NK-92 (cell line): ENCODE measurements around the gene DNALI1.
"Not testable (repeated sequence)": the region's sequence is repeated elsewhere in the genome, so short reads cannot be mapped to it uniquely, and the experiment has no call there.

Experiments used
- DNase-seq: peaks from one replicate; lab custom pipeline; 2025; ENCODE audit not compliant: unreplicated experiment; lab: John Stamatoyannopoulos, UW

The DNALI1 gene

GRCh38 chr1:37556712-37557196, at the start of gene DNALI1:
Gene DNALI1, plus strand, starts transcription at chr1:37556940. Its CDS starts 55 bp downstream, at chr1:37556995.
- no peak for DNase-seq

DNA sequence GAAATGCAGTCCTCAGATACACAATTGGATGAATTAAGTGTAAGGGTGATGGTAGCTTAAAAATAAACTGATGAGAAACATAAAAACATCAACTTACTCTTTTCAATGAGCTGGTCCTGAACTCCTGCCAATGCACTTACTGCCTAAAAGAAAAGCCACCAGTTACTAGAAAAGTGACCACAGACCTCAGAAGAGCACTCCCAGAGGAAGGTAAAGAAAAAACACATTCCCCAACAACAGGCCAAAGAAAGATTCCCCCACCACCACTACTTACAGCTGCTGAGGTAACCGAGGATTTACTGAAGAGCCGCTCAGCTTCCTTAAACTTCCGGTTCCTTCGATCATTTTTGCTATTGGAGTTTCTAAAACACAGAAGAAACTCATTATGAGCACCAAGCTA, 47.6 kb upstream of the DNALI1 start:
- DNase-seq: no peak

DNA sequence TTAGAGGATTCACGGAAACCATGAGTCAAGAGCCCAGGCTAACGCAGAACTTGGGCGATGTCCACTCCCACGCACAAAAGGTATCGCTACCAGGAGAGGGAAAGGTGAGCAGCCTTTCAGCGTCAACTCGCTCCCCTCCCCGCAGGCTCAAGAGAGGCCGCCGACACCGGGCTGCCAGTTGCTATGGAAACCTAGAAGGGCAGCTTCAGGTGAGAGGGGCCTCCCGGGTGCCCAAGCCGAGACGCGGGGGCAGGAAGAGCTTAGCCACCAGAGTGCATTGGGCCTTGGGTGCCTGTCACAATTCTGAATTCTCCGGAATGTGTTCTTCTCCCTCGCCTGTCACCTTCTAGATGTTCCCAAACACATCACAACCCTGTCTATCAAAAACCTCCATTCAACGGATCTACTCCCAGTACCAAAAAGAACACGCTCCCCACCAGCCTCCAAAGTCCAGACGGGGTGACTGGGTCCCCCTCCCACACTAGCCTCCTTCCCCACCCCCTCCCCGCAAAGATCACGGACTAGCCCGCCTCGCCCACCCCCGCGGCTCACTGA, 42.9 kb upstream of the DNALI1 start:
- no peak for DNase-seq

DNA sequence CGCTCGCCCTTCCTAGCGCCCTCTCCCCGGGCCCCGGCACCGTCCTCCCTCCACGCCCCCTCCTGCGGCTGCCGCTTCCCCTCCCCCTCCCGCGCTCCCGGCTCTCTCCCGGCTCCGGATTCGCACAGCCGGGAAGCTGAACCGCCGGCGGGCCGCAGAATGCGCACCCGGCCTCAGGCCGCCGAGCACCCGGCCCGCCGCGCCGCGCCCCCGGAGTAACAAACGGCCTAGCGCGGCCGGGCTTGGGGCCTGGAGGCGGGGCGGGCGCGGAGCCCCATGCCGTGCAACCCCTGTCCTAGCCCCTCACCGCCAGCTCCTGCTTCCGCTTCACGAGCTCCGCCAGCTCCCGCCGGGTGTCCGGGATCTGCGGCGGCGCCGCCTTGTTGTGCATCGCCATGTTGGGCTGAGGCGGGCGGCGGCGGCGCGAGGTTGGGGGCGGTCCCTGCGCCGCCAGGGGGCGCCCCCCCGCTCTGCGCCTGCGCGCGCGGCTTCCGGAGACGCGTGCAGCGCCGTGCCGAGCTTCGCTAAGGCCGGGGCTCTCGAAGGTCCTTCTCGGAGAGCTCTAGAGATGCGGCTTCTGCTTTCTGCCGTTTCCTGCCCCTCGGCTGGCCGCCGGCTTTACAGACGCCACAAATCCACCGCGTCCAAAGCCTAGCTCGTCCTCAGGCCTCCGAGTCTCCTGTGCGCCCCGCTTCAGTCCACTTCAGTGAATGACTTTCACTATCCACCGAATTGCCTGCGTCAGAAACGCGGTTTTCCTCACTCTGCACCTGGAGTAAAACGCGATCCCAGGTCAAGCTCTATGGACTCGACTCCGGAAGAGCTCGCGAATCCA, 42.2 kb upstream of the DNALI1 start, which contains the start of gene MEAF6:
MEAF6 (minus strand) TSS at position 417 of the 835 bp plus-strand sequence; CDS start at position 397, 20 bp downstream.
- no peak for DNase-seq

GRCh38 chr1:37515185-37516034, 41.3 kb upstream of the DNALI1 start:
- no peak for DNase-seq

- no peak for DNase-seq
These were observed 39.2 kb upstream of the DNALI1 start for GRCh38 chr1:37517569-37517968.

GRCh38 chr1:37518241-37518640, 38.5 kb upstream of the DNALI1 start:
- DNase-seq: not testable (repeated sequence)

GRCh38 chr1:37518929-37519328, 37.8 kb upstream of the DNALI1 start:
- not testable (repeated sequence) for DNase-seq

- no peak for DNase-seq
These were observed 37.1 kb upstream of the DNALI1 start for GRCh38 chr1:37519613-37520012.

DNA sequence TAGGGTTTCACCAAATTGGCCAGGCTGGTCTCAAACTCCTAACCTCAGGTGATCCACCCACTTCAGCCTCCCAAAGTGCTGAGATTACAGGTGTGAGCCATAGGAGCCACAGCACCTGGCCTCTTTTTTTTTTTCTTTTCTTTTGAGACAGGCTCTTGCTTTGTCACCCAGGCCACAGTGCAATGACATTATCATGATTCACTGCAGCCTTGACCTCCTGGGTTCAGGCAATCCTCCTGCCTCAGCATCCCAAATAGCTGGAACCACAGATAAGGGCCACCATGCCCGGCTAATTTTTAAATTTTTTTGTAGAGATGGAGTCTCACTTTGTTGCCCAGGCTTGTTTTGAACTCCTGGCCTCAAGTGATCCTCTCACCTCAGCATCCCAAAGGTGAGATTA, 26.9 kb upstream of the DNALI1 start:
- not testable (repeated sequence) for DNase-seq

- not testable (repeated sequence) for DNase-seq
These were observed 24.2 kb upstream of the DNALI1 start for GRCh38 chr1:37532418-37533156.

GRCh38 chr1:37533317-37534093, 23.2 kb upstream of the DNALI1 start:
- no peak for DNase-seq

DNA sequence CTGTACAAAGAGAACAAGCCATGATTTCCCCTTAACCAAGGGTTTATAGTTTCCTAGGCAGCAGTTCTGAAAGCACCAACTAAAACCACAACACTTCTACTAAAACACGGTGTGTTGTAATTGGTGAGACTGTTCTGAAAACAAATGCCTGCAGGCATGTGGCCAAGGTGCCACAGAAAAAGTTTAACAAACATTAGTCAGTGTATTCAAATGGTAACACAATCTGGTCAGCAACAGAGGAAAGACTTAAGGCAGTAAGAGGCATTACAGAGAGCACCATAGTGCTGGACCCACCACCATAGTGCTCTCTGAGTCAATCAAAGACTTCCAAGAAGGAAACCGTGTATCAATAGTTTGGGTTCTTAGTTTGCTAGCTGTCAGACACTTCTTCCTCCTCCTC, 19.4 kb upstream of the DNALI1 start:
- no peak for DNase-seq

- not testable (repeated sequence) for DNase-seq
These were observed 17.6 kb upstream of the DNALI1 start for GRCh38 chr1:37539154-37539553.

DNA sequence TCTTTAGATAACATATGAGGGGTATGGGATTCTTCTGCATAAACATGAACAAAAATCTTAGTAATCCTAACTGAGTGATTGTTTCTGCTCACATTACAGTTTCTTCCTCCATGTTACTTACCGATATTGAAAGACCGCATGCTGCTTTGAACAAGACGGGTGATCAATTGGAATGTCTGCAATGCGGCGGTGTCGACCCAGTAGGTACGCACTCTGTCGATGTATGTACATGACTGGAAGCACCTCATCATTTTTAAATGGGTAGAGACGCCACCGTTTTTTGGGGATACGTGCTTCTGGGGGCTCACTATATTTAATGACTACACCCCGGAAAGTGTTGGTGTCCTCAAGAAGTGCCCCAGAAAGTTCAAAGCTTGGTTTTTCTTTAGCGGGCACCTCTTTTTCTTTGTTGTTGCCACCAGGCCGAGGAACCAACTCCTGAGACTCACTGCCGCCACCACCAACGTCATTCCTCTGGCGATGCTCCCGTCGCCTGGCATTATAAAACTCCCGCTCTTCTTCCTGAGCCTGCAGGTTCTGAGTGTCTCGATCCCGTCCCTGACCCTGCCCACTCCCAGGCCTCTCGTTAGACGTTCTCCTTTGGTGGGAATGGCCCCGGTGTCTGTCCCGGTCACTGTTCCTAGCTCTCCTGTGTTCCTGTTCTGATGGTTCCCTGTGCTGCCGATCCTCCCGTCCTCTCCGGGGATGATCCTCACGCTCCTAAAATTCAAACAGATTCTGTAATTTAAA, 16.5 kb upstream of the DNALI1 start:
- DNase-seq: no peak

- no peak for DNase-seq
These were observed 12.2 kb upstream of the DNALI1 start for GRCh38 chr1:37544530-37544929.

DNA sequence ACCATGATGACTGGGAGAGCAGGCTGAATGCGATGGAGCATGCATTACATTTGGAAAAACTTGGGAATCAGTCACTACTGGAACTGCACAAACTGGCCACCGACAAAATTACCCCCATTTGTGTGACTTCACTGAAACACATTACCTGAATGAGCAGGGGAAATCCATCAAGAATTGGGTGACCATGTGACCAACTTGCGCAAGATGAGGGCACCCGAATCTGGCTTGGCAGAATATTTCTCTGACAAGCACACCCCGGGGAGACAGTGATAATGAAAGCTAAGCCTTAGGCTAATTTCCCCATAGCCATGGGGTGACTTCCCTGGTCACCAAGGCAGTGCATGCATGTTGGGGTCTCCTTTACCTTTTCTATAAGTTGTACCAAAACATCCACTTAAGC, 11.7 kb upstream of the DNALI1 start:
- no peak for DNase-seq

- no peak for DNase-seq
These were observed 7.4 kb upstream of the DNALI1 start for GRCh38 chr1:37549341-37549740.

GRCh38 chr1:37553598-37553926, 3.2 kb upstream of the DNALI1 start:
- no peak for DNase-seq
